HEK293T (cell line): Measurements from ENCODE around the gene TBC1D10B.

Experiments
- CTCF ChIA-PET: fragments of 350-600 bp; formaldehyde crosslinking; extraction: SDS; loops from one replicate; lab custom pipeline; 2021; ENCODE audit warnings: antibody characterized with exemption, inconsistent platforms; lab: Yijun Ruan, JAX
- POLR2A ChIA-PET: fragments of 350-600 bp; formaldehyde crosslinking; extraction: SDS; loops from one replicate; lab custom pipeline; 2020; ENCODE audit warnings: antibody characterized with exemption, inconsistent platforms; lab: Yijun Ruan, JAX
- DNase-seq: peaks from one replicate; pipeline ENCODE4 v3.0.0; 2012; ENCODE audit warnings: mixed read lengths; ENCODE audit errors: extremely low spot score
- ARNT ChIP-seq: fragments of 450-650 bp; IDR thresholded peaks from 2 replicates; pipeline ENCODE4 v1.6.1; 2017; ENCODE audit warnings: mild to moderate bottlenecking
- BHLHE40 ChIP-seq: fragments of 450-650 bp; IDR thresholded peaks from 2 replicates; pipeline ENCODE4 v1.6.1; 2016; ENCODE audit warnings: mild to moderate bottlenecking, moderate library complexity, borderline replicate concordance
- CTBP1 ChIP-seq: fragments of 450-650 bp; IDR thresholded peaks from 2 replicates; pipeline ENCODE4 v1.6.1; 2016; ENCODE audit warnings: borderline replicate concordance
- ELF4 ChIP-seq: fragments of 450-650 bp; IDR thresholded peaks from 2 replicates; pipeline ENCODE4 v1.6.1; 2017; ENCODE audit warnings: antibody characterized with exemption
- FOXA1 ChIP-seq: fragments of 450-650 bp; IDR thresholded peaks from 2 replicates; pipeline ENCODE4 v1.6.1; 2016; ENCODE audit warnings: mild to moderate bottlenecking
- FOXK2 ChIP-seq: fragments of 450-650 bp; IDR thresholded peaks from 2 replicates; pipeline ENCODE4 v1.6.1; 2016; ENCODE audit warnings: mild to moderate bottlenecking
- FOXM1 ChIP-seq: fragments of 450-650 bp; IDR thresholded peaks from 2 replicates; pipeline ENCODE4 v1.6.1; 2017; ENCODE audit warnings: mild to moderate bottlenecking, borderline replicate concordance
- HDGF ChIP-seq: fragments of 450-650 bp; IDR thresholded peaks from 2 replicates; pipeline ENCODE4 v1.6.1; 2017; ENCODE audit warnings: antibody characterized with exemption, borderline replicate concordance
- L3MBTL2 ChIP-seq: fragments of 450-650 bp; conservative IDR thresholded peaks from 2 replicates; pipeline ENCODE4 v1.6.1; 2016; ENCODE audit warnings: mild to moderate bottlenecking
- LEF1 ChIP-seq: fragments of 450-650 bp; IDR thresholded peaks from 2 replicates; pipeline ENCODE4 v1.6.1; 2017; ENCODE audit warnings: mild to moderate bottlenecking, borderline replicate concordance
- NFRKB ChIP-seq: fragments of 450-650 bp; IDR thresholded peaks from 2 replicates; pipeline ENCODE4 v1.6.1; 2016; ENCODE audit warnings: mild to moderate bottlenecking, moderate library complexity
- SP1 ChIP-seq: fragments of 450-650 bp; IDR thresholded peaks from 2 replicates; pipeline ENCODE4 v1.6.1; 2017
- SUZ12 ChIP-seq: fragments of 450-650 bp; IDR thresholded peaks from 2 replicates; pipeline ENCODE4 v1.6.1; 2016; ENCODE audit warnings: mild to moderate bottlenecking
- TARDBP ChIP-seq: fragments of 450-650 bp; IDR thresholded peaks from 2 replicates; pipeline ENCODE4 v1.6.1; 2016
- ZNF384 ChIP-seq: fragments of 450-650 bp; IDR thresholded peaks from 2 replicates; pipeline ENCODE4 v1.6.1; 2016
- TF ChIP-seq, protein P1 (sequence below): fragments of 450-650 bp; IDR thresholded peaks from 2 replicates; pipeline ENCODE4 v1.6.1; 2016

The TBC1D10B gene

DNA sequence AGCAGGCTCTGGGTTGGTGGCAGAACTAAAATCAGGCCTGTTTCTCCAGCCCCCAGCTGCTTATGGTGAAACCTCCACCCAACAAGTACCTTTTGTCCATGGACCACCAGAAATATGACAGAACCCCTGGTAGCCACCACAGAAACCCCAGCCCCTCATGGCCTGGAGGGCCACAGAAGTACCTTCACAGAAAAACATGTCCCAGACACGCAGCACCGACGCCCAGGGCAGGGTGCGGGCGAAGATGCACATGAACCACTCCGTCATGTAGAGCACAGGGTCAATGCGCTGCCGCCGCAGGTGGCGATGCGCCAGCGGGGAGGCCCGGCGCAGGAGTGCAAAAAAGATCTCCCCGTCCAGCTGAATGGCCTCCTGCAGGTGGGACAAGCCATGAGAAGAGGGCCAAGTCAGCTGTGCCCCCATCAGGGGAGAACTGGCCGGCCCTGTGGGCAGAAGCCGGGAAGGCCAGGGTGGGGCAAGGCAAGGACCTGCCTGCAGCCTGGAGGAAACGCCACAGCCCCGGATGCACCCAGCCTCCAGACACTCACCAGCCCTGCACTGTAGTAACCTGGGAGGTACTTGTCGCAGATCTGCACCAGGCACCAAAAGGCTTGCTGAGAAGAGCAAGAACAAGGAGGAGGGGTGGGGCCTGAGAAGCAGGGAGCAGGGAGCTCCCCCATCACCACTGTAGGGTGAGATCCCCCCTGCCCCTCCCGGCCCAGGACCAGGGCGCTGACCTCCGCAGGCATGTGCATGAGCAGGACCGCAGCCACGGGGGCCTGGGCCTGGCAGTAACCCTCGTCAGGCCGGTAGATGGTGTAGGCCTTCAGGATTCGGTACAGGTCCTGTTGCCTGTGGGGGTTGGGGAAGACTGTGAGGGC, 11.1 kb downstream of the TBC1D10B start:
- ChIA-PET POLR2A (interaction anchor here (0.8 to 7.6 kb wide), 7 partner anchors 10 to 71 kb away, joined by 3 to 95 read pairs (median 4); partner anchors contain the start of genes DCTPP1, TBC1D10B and ZNF48), CTCF (interaction anchor here (0.6 to 1.8 kb wide), 2 partner anchors 10 to 50 kb away, joined by 3 to 5 read pairs; no protein-coding TSS in a partner anchor)
- no peak for DNase-seq
- no peak for TF ChIP-seq SUZ12
- no peak for TF ChIP-seq CTBP1
- TF ChIP-seq FOXM1 = no peak
- TF ChIP-seq FOXK2 = no peak
- TF ChIP-seq TARDBP = no peak
- TF ChIP-seq ZNF384 = no peak
- TF ChIP-seq HDGF = no peak
- TF ChIP-seq, protein P1, sequence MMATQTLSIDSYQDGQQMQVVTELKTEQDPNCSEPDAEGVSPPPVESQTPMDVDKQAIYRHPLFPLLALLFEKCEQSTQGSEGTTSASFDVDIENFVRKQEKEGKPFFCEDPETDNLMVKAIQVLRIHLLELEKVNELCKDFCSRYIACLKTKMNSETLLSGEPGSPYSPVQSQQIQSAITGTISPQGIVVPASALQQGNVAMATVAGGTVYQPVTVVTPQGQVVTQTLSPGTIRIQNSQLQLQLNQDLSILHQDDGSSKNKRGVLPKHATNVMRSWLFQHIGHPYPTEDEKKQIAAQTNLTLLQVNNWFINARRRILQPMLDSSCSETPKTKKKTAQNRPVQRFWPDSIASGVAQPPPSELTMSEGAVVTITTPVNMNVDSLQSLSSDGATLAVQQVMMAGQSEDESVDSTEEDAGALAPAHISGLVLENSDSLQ = no peak
- TF ChIP-seq L3MBTL2 = no peak
- TF ChIP-seq SP1 = no peak
- TF ChIP-seq FOXA1 = no peak
- no peak for TF ChIP-seq NFRKB
- TF ChIP-seq BHLHE40 = no peak
- TF ChIP-seq ELF4 = no peak
- TF ChIP-seq LEF1 = no peak
- no peak for TF ChIP-seq ARNT

DNA sequence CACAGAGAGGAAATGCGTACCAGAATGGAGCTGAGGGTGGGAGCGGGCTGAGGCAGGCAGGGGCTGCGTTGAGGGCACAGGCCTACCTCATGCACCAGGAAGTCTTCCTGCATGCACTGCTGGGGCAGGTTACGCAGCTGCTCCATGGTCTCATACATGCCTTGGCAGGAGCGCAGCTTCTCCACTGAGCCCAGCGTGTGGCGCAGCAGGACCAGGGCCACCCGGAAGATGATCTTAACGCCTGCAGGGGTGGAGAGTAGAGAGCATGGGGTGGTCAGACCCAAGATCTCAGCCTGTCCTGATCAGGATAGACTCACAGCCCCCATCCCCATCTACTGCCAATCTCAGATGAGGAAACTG, 11.7 kb downstream of the TBC1D10B start:
- ChIA-PET POLR2A (interaction anchor here (0.8 to 7.6 kb wide), 4 partner anchors 11 to 71 kb away, joined by 3 to 95 read pairs (median 4); partner anchors contain the start of genes DCTPP1 and TBC1D10B), CTCF (interaction anchor here (1.8 to 2.0 kb wide), 2 partner anchors 10 to 51 kb away, joined by 5 read pairs; no protein-coding TSS in a partner anchor)

GRCh38 chr16:30357715-30358576, 12.3 kb downstream of the TBC1D10B start:
- ChIA-PET POLR2A (interaction anchor here (0.8 to 7.6 kb wide), 4 partner anchors 12 to 49 kb away, joined by 3 to 95 read pairs (median 6); partner anchors contain the start of genes TBC1D10B and ZNF771), CTCF (interaction anchor here (0.8 to 2.0 kb wide), 2 partner anchors 52 to 266 kb away, joined by 3 to 5 read pairs; no protein-coding TSS in a partner anchor)
- no peak for DNase-seq

More for the DNA sequence above, 11.7 kb downstream of the TBC1D10B start:
- TF ChIP-seq FOXA1 (no peak), SP1 (no peak), BHLHE40 (no peak), ARNT (no peak), CTBP1 (no peak), HDGF (no peak), ELF4 (no peak), SUZ12 (no peak), LEF1 (no peak), FOXK2 (no peak), ZNF384 (no peak), L3MBTL2 (no peak), FOXM1 (no peak), NFRKB (no peak), TARDBP (no peak)
- TF ChIP-seq, protein P1 = no peak
- DNase-seq = no peak

GRCh38 chr16:30357085-30357714, 13.1 kb downstream of the TBC1D10B start:
- CTCF ChIA-PET = interaction anchor here (2.0 kb wide), 1 partner anchor 53 kb away, joined by 5 read pairs; no protein-coding TSS in a partner anchor
- POLR2A ChIA-PET = interaction anchor here (0.8 to 7.6 kb wide), 7 partner anchors 8 to 50 kb away, joined by 3 to 95 read pairs (median 7); partner anchors contain the start of genes TBC1D10B, ZNF48 and ZNF771
- no peak for DNase-seq
- TF ChIP-seq NFRKB (no peak), FOXK2 (no peak), CTBP1 (no peak), FOXM1 (no peak), LEF1 (no peak), SP1 (no peak), ELF4 (no peak), BHLHE40 (no peak), FOXA1 (no peak), SUZ12 (no peak), TARDBP (no peak), ARNT (no peak), L3MBTL2 (no peak), HDGF (no peak), ZNF384 (no peak)
- TF ChIP-seq, protein P1 = no peak

More at GRCh38 chr16:30357715-30358576, 12.3 kb downstream of the TBC1D10B start:
- TF ChIP-seq SUZ12 = no peak
- no peak for TF ChIP-seq ZNF384
- TF ChIP-seq CTBP1 = no peak
- TF ChIP-seq, protein P1 = no peak
- TF ChIP-seq ELF4 = no peak
- TF ChIP-seq LEF1 = no peak
- TF ChIP-seq SP1 = no peak
- TF ChIP-seq TARDBP = no peak
- TF ChIP-seq FOXA1 = no peak
- no peak for TF ChIP-seq ARNT
- TF ChIP-seq BHLHE40 = no peak
- TF ChIP-seq L3MBTL2 = no peak
- no peak for TF ChIP-seq FOXK2
- TF ChIP-seq NFRKB = no peak
- TF ChIP-seq HDGF = no peak
- TF ChIP-seq FOXM1 = no peak
